GM18508 (cell line): ENCODE data around the gene TIMM17B.

Experiments used
- ATAC-seq: cut with Tn5 transposase; IDR thresholded peaks from one replicate; pipeline ENCODE4 v1.9.1; 2021; ENCODE audit warnings: moderate number of reproducible peaks; ENCODE audit not compliant: insufficient read depth, unreplicated experiment

TIMM17B gene

DNA sequence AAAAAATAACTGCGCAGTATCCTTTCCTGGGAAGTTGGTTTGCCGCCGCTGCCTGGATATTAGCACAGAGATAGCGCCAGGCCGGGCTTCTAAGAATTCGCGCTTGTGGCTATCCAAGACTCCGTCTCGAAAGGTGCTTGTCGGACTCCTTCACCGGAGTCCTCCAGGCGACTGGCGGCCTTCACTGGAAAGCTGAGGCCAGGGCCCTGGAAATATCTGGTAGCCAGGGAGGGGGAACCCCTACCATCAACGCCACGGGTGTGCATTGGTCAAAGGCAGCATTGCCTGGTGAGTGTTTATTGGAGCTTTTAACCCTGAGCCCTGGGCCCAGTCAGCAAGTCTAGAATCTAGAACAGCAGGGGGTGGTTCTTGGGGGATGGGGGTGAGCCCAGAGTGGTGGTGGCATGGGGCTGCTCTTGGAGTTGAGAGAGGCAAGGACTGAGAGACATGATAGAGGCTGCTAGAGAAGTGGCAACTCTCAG lies 21.8 kb upstream of the TIMM17B start:
- no peak for ATAC-seq

DNA sequence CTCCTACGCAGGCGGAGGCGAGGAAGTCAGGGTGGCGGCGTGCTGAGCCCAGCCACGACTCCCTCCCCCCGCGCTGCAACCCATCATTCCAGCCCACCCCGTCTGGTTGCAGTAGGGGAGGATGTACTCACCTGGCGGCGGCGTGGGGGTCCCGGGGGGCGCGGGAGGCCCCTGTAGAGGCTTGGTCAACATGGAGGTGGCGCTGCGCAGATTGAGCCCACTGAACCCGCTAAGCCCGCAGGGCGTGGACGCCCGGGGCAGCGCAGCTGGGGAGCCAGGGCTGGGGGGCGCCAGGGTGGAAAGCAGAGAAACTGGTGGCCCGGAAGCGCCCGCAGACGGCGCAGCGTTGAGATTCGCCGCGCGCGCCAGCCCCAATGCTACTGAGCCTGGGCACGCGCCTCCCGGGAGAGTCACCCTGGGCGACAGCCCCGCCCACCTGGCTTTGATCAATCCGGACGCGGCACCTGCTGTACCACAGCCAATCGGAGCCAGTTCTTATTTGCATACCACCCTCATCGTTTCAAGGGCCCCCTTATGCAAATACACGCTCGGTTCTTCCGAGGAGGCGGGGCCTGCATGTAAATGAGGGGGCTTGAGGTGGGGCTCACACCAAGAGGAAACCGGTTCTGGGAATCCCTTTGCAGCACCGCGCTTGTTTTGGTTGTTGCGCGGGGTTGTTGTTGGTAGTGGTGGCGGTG lies 21.2 kb upstream of the TIMM17B start, which contains the start of gene PIM2:
PIM2 (minus strand) TSS at position 382 of the 698 bp plus-strand sequence; CDS start at position 192, 190 bp downstream.
- peak; percentile 51 for ATAC-seq

DNA sequence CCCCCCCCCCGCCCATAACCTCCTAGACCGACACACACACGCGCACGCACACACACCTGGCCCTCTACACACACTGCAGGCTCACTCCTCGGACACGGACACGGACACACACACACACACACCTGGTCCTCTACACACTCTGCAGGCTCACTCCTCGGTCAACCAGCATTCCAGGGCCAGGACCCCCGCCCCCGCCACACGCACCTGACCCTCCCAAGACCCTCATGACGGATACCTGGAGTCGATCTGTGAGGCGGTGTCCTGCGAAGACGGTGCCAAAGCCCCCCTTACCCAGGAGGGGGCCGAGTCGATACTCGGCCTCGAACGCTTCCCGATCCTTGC lies 20.7 kb upstream of the TIMM17B start:
- no peak for ATAC-seq

DNA sequence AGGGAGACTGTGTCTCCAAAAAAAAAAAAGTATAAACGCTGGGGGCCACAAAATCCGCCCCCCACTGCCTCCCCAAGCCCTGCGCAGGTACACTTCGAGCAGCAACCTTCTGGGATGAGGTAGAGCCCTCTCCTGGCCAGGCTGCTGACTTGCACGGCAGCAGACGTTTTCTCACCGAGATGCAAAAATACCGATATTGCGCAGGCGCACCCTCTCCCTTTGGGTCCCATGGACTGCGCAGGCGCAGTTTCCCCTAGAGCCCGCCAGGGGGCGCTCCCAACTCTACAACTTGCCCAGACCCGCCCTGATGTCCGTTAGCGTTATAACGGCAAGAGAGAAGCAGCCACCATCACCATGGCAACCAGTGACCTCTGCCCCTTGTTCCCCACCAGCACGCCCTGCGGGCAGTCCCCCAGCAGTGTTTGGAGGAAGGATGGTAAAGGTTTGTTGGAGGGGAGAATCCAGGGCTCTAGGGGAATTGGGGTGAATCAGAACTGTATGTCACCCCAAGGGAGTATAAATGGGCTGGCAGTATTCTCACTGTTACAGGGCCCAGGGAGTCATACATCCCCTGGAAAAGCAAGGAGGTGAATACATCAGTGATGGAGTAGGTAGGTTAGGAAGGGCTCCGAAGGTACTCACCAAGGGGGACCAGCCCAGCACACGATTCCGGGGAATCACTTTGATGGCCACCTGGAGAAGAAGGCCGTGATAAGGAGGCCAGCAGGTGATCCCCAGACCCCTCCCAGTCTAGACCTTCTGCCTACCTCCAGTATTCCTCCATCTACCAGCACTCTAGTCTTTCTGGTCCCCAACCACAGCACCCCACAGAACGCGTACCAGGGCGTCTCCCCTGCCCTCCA lies 19.8 kb upstream of the TIMM17B start:
- no peak for ATAC-seq

DNA sequence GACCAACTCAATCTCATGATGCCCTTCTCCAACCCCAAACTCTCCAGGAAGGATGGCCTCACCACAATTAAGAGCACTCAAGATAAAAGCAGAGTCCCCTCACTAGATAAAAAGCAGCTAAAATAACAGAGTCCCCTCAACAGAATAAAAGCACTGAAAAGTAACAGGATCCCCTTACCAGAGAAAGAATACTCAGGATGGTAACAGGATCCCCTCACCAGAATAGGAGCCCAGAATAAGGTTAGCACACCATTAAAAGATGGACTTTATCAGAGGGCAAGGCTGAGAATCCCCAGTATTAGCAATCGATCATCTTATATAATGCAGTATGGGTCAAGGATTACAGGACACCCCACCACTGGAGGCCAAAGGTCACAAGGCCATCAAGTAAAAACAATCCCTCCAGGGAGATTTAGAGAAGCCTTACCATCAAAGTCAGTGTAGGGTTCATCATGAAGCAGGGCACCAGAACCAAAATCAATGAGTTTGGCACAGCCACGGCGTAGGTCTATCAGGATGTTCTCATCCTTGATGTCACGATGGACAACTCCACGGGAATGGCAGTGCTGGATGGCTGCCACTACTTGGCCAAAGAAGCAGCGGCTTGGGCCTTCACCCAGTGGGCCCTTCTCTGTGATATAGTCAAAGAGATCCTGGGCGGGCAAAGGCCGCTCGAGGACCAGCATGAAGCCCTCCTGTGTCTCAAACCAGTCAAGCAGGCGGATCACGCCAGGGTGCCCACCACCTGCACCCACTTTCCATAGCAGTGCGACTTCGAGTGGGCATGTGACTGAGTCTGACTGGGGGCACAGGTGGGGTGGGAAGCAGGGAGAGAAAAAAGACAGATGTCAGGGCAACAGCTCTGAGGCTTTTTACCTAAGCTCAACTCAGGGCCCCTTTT lies 17.3 kb upstream of the TIMM17B start:
- ATAC-seq: no peak

DNA sequence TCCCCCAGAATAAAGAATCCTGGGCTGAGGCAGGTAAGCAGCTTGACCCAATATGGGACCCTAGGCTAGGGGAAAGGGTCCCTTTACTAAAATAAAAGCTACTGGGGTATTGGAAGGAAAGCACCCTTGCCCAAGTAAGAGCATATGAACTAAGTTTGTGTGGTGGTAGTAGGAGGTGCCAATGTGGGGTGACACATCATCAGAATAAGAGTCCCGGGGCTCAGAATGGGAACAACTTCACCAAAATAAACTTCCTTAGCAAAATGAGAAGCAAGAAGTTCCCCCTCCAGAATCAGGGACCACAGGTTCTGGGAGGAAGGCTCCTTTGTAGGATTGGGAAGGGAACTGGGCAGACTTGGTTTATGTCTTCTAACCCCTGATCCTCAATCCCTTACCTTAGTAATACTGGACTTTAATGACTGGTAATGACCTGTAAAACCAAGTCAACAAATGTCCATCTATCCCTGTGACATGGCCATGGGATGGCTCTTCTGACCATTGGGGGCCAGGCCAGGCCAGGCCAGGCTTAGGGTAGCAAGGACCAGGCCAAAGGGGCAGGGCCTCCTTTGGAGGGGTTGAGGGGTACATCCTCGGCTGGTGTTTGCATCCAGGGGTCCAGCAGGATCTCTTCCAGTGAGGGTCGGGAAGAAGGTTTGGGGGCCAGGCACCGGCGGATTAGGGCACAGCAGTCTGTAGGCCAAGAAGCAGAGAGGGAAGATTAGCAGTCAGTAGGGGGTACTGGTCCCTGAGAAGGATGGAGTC lies 16.2 kb upstream of the TIMM17B start:
- no peak for ATAC-seq

DNA sequence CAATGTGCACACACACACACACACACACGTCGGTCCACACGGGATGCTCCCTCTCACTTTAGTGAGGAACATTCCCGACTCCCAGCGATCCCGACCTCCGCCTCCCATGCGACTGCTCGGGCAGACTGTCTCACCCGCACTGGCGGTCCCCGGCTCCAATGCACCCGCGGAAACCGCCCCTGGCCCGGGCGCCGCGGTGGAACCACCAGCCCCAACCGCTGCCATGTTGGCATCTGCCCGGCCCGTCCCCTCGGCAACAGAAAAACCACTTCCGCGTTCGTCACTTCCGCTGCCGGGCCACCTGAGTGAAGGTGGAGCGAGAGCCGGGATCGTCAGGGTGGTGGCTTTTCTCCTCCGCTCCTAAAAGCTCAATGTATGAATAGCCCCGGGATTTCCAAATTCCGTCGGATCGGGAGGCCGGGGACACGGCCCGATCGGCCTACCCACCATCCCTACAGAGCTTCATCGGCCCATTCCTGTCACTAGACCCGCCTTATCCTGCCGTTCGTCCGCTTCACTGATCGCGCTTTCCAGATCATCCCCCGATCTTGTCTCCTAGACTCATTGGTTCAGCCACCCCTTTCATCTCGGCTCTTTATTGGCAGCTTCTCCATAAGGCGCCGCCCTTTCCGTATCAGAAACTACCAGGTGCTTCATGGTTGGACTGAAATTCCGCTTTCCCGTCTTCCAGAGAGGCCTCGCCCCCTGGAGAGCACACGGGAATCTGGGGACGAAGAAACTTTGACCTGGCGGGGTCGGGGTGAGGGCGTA lies 14.0 kb upstream of the TIMM17B start, which contains the start of gene SLC35A2:
SLC35A2 (minus strand) TSS at position 235 of the 771 bp plus-strand sequence; CDS start at position 225, 10 bp downstream.
- ATAC-seq: no peak

DNA sequence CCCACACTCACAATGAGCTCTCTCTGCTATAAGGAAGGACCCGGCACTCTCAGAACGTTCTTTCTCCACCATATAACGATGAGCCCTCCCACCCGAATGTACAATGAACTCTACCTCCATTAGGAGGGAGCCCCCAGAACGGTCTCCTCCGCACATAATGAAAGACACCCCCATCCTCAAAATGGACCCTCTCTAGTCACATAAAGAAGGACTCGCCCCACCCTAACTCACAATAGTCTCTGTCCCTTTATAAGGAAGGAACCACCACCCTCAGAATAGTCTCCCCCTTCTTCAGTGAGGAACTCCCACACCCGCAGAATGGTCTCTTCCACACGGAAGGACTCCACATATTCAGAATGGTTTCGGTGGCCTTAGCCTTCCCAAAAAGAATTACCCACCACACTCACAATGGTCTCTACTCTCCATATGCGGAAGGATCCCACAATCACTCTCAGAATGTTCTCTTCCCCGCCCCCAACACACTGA lies 13.4 kb upstream of the TIMM17B start:
- ATAC-seq: no peak

DNA sequence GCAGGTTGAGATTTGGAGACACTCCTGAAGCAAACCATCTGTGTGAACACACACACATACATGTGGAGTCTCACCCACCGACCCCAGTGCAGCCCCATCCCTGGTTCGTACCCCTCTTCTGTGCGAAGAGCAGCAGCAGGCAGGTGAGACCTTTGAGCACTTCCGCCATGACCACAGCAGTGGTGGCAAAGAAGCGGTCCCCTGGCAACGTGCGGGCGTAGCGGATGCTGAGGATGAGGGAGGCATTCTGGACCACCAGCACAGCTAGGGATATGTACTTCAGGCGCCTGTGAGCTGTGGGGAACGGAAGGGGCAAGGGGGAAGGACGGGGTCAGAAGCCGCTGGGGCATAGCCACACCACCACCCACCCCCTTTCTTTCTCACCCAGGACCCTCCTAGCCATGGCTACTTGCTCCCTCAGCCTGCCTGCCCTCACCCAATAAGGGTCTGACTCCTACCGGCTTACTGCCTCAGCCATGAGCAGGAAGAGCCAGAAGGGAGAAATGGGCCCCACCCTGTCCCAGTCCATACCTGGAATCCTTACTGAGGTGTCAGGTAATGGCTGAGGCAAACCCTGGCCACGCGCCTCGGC lies 12.2 kb upstream of the TIMM17B start:
- ATAC-seq: no peak

DNA sequence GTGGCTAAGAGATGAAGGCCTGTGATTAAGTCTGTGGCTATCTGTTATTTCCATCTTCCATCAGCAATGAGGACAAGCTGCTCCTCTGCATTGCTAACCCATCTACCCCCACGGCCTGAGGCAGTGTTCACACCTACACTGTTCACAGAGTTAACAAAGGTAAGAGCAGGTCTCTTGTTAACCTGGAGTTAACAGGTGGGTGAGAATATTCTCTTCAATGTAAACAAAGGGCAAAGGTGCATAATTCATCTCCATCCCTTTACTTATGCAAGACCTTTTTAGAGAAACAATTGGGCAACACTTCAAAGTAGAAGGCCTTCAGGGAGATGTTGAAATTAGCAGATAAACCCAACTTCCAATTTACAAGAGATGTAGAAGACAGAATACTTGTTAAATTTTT lies 11.0 kb upstream of the TIMM17B start:
- ATAC-seq: no peak

DNA sequence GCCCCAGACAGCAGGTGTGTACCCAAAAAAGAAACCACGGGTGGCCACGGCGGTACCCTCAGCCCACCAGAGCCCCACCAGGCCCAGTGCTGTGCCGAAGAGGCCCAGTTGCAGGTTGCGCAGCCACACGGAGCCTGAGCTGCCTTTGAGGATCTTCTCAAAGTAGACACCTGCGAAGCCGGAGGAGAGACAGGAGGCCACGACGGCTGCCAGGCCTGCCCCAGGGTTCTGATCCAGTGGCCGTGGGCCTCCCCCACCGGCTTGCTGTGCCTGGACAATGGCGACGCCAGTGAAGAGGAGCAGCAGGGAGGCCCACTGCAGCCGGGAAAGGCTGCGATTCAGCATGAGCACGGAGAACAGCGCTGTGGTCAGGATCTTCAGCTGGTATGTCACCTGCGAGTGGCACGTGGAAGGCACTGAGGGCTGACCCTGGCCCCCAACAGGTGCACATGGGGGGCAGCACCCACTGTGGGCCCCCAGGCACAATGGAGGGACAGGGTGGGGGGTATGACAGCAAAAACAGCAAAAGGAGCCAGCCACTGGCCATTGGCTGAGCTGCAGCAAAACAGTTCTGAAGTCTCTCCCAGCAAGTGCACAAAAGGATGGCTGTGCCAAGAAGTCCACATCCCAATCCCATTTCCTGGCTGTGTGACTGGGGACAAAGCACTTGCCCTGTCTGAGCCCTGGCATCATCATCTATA lies 7.7 kb upstream of the TIMM17B start:
- no peak for ATAC-seq

DNA sequence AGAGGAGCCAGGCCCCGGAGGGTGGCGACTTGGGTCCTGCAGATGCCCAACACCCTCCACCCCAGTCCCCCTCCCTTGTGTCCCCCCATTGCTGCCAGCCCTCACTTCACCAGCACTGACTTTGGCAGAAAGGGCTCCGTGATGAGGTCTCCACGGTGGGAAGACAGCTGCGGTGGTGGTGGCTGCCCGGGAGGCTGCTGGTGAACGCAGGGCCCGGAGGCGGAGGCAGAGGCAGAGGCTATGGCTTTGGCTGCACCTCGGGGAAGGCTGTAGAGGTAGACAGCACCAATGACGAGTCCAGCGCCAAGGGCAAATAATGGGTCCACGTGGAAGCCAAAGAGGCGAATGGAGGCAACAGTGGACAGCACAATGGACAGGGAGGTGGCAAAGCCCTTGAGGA lies 7.1 kb upstream of the TIMM17B start:
- no peak for ATAC-seq

DNA sequence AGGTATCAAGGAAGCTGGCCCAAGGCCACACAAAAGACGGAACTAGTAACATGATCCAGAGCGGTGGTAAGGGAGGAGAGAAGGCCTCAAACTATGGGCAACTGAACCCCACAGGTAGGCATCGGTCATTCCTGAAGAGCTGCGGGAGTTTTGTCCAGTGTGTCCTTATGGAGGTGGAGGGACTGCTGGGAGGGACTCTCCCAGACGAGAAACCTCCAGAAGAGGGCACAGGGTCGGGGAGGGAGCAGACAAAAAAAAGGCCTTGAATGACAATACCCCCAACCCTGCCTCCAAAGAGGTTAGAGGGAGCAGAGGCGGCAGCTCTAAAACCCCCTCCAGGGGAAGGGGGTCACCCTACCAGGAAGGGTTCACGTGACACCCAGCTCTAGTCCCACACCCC lies 6.6 kb upstream of the TIMM17B start:
- no peak for ATAC-seq

DNA sequence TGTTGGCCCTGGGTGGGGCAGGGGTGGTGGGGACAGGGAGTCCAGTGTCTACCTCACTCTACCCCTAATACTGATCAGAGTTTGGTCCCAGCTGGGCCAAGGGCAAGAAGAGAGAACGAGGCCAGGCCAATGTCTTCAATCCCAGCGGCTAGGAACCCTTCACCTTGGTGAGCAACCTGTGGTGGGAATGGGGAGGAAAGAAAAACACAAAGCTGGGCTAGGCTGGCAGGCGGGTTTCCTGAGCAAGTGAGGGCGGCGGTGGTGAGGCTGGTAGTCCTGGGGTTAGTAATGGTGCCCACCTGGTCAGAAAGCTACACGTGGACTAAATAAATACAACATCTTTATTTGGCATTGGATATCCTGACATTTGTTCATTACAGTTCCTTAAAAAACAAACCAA lies 5.7 kb upstream of the TIMM17B start:
- ATAC-seq: no peak

DNA sequence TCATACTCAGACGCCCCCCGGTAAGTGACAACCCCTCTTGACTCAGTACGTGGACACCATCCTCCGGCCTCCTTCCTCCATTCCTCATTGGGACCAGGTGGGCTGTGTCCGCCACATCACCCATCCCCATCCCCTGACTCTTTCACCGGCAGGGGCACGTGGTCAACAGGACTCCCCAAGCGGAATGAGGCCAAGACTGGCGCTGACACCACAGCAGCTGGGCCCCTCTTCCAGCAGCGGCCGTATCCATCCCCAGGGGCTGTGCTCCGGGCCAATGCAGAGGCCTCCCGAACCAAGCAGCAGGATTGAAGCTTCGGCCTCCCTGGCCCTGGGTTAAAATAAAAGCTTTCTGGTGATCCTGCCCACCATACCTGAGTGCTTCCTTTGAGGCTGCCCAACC lies 5.2 kb upstream of the TIMM17B start:
- ATAC-seq: no peak

DNA sequence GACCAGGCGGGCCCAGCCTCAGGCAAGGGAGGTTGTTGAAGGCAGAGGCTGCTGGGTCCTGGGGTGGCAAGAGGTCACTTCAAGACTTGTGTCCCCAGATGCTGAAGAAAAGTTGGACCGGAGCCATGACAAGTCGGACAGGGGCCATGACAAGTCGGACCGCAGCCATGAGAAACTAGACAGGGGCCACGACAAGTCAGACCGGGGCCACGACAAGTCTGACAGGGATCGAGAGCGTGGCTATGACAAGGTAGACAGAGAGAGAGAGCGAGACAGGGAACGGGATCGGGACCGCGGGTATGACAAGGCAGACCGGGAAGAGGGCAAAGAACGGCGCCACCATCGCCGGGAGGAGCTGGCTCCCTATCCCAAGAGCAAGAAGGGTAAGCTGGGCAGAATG lies 4.6 kb upstream of the TIMM17B start:
- ATAC-seq: no peak

DNA sequence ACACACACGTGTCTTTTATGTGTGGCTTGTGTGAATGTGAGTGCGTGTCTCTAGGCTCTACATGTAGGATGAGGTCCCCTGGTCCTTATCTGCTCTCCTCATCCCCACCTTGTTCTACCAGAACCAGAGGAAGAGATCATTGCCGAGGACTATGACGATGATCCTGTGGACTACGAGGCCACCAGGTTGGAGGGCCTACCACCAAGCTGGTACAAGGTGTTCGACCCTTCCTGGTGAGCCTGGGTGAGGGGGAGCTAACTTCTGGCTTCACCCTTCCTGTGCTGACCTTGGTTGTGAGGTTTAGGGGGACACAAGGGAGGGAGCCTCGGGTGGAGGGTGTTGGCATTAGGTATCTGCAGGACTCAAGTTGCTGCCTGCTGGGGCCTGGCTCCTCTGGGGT lies 3.5 kb upstream of the TIMM17B start:
- ATAC-seq: no peak

DNA sequence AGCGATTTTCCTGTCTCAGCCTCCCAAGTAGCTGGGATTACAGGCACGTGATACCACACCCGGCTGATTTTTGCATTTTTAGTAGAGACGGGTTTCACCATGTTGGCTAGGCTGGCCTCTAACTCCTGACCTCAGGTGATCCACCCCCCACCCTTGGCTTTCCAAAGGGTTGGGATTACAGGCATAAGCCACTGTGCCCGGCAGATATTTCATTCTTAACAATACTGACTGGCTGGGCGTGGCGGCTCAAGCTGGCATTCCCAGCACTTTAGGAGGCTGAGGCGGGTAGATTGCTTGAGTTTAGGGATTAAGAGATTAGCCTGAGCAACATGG lies 1.5 kb upstream of the TIMM17B start:
- ATAC-seq: no peak
